Left forelimb (tissue), 1 donor: ENCODE results near the gene ZNF318.
"Not testable (repeated sequence)": the region's sequence is repeated elsewhere in the genome, so short reads cannot be mapped to it uniquely, and the experiment has no call there.

Source experiments
- DNase-seq: peaks from one replicate; pipeline ENCODE4 v3.0.0-alpha.2; 2018; ENCODE audit warnings: low spot score

ZNF318 gene

DNA sequence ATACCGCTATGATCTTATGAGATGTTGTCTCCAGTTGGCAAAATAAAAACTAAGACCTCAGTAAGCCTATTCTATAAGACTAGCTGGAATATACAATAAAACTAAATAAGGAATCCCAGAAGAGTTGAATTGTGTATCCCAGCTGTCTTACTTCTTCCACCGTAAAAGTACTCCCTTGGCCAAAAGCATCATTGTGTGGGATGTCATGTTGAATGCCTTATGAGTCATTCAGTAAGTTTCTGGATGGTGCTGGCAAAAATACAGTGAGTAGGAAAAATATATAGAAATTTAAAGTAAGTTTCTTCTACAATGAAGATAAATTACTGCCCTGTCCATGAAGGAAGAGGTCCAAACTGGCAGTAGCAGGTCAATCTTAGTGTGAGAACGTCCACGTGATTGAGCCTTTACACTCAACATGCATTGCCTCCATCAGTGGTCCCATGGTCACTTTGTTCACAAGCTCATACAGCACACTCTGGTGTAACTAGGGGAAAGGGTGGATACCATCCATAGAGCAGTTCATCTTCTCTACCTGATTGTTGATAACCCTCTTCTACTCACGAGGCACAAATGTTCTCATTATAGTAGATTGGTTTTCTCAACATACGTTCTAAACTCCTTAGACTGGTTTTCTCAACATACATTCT lies 13.7 kb upstream of the ZNF318 start:
- DNase-seq, result no peak

DNA sequence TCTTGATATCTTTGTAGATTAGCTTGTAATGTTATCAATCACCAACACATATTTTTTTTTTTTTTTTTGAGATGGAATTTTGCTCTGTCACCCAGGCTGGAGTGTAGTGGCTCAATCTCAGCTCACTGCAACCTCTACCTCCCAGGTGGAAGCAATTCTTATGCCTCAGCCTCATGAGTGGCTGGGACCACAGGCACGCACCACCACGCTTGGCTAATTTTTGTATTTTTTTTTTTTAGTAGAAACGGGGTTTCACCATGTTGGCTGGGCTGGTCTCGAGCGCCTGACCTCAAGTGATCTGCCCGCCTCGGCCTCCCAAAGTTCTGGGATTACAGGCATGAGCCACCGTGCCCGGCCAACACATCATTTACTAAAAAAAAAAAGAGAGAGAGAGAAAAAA lies 11.4 kb upstream of the ZNF318 start:
- not testable (repeated sequence) for DNase-seq

DNA sequence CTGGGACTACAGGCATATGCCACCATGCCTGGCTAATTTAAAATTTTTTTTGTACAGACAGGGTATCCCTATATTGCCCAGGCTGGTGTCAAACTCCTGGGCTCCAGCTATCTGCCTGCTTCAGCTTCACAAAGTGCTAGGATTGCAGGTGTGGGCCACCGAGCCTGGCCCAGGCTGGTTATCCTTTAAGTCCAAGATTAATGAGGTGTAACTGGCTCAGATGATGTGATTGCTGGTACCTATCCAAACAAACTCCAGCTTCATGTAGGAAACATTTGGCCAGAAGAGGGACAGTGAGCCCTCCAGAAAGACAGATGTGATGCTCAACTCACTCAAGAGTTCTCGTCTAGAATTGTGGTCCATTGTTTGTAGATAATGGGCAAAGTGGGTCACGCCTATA lies 9.2 kb upstream of the ZNF318 start:
- no peak for DNase-seq

DNA sequence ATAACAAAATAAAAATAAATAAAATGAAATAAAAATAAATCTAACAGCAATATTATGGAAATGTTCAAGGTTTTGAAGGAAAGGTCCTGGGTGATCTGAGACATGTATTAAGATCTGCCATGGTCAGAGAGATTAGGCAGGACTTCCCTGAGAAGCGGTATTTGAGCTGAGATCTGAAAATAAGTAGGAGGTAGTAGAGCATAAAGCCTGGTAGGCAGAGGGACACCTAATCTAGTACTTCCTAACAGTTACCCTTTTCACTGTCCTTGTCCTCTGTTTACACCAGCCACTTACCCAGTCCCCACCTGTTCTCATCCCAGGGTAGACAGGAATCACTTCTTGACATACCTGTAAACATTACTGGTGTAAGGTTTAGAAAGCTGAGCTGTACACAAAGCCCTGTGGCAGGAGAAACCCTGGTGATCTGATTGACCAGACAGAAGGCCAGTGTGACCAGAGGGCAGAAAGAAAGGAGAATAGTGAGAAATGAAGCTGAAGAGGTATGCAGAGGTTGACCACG lies 8.3 kb upstream of the ZNF318 start:
- no peak for DNase-seq

DNA sequence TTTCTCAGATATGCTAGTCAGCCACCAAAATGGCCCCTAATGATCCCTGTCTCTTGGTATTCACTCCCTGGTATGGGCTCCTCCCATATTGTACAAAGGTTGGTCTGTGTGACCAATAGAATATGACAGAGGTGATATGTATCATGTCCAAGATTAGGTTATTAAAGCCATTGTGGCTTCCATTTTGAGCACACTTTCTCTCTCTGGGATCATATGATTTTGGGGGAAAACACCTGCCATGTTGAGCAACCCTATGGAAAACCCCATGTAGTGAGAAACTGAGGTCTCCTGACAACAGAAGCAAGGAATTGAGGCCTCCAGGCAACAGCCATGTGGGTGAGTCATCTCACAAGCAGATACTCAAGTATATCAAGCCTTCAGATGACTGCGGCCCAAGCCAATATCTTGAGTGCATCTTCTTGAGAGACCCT lies 7.1 kb upstream of the ZNF318 start:
- DNase-seq, result no peak

DNA sequence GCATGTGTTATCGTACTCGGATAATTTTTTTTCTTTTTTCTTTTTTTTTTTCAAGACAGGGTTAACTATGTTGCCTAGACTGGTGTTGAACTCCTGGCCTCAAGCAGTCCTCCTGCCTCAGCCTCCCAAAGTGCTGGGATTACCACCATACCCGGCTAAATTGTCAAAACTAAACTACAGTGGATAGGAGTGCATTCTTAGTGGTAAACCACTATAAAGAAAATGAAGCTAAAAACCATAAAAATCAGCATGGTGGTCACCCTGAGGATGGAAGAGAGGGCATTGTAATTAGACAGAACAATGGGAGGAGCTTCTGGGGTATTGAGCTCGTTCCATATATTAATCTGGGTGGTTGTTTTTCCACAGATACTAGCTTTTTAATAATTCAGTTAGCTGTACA lies 6.2 kb upstream of the ZNF318 start:
- no peak for DNase-seq

DNA sequence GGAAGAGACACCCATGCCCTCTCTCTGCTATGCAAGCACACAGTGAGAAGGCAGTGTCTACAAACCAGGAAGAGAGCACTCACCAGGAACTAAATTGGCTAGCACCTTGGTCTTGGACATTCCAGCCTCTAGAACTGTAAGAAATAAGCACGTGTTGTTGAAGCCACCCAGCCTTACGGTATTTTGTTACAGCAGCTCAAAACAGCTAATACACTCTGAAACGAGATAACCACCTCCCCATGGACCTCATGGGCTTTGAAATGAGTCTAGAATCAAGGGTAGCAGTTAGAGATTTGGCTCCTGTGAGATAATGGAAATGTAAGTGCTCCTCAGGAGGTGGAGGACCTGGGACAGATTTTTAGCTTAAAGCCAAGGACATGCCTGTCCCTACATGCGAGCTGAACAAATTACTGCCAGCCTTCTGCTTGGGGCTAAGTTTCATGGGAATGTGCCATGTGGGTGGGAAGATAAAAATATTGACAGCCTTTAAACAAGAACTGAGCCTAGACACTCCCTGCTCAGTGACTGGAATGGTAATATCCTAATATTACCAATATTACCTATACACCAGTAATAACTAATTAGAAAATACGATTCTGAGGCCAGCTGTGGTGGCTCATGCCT lies 3.9 kb upstream of the ZNF318 start:
- no peak for DNase-seq

DNA sequence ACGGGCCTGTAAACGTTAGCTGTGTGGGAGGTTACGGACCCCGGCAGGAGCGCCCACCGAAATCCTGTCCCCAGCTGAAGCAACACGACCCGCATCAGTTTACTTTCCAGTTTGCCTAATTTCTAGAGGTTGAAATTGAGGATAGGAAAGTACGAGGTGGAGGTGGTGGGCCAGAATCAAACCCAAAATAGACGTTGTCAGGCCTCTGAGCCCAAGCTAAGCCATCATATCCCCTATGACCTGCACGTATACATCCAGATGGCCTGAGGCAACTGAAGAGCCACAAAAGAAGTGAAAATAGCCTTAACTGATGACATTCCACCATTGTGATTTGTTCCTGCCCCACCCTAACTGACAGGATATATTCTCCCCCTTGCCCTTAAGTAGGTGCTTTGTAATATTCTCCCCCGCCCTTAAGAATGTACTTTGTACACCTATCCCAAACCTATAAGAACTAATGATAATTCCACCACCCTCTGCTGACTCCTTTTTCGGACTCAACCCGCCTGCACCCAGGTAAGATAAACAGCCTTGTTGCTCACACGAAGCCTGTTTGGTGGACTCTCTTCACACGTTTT lies 645 bp upstream of the ZNF318 start:
- not testable (repeated sequence) for DNase-seq

DNA sequence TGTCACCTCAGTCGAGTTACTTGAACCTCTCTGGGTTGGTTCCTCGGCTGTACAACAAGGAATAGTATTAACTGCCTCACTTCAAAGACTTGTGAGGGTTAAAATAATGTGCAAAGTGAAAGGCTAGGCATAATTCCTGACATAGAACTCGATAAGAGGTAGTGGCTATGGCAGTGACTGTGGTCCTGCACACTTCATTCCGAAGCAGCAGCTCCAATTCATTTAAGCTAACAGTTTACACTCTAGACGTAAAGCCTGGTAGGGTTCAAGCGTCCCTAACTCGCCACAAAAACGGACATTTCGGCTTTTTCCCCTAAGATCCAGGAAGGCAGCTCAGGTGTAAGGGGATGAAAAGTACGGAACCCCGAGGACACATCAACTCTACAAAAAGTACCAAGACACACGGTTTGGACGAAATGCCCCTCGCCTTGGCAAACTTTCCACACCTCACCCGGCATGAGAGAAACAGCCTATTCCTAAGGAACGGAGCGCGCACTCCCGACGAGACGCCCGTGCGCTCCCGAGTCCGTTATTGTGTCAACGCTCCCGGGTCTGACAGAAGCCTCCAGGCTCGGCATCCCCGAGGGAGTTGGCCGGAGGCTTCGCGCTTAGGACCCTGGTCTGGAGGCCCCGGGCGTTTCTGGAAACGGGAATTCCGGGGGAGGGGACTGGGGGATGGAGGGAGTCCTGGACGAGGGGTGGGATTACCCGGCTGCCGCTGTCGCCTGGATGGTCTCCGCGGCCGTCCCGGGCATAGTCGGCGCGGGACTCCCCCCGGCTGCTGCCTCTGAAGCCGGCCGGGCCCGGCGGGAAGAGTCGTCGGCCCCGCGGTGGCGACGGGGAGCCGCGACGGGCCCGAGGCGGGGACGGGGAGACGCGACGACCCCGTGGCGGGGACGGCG lies 937 bp downstream of the ZNF318 start:
- peak; percentile 70 for DNase-seq

DNA sequence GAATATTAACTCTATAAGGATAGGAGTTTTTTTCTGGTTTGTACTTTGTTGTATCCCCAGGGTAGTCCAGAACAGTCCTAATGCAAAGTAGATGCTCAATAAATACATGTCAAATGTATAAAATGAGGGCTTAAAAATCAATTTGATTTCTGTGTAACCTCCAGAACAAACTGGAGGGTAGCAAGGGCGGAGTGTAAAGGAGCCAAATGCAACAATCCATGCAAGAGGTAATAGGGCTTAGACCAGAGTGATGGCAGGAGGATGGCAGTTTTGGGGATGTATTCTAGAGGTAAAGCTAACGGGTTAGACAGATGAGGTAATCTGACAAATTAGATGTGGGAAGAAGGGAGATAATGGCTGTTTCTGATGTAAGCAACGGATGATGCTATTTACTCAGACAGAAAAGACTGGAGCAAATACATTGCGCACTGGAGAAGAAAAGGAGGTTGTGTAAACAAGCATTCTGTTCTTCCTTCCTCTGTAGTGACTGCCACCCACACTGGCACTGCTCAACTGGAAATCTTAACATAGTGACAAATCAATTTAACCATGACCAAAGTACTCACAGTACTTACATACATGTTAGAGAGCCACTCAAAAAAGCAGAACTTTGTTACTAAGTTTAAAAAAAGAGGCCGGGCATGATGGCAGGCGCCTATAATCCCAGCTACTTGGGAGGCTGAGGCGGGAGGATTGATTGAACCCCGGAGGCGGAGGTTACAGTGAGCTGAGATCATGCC lies 2.0 kb downstream of the ZNF318 start:
- no peak for DNase-seq

DNA sequence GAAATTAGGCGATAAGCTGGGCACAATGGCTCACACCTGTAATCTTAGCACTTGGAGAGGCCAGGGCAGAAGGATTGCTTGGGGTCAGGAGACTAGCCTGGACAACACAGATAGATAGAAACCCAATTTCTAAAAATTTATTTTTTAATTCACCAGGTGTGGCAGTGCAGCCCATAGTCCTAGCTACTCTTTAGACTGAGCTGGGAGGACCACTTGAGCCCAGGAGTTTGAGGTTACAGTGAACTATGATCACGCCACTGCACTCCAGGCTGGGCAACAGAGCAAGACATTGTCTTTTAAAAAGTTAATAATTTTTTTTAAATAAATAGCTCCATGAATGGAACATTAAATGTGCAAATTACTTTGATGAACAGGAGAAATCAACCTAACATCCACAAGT lies 8.2 kb downstream of the ZNF318 start:
- DNase-seq, result no peak

DNA sequence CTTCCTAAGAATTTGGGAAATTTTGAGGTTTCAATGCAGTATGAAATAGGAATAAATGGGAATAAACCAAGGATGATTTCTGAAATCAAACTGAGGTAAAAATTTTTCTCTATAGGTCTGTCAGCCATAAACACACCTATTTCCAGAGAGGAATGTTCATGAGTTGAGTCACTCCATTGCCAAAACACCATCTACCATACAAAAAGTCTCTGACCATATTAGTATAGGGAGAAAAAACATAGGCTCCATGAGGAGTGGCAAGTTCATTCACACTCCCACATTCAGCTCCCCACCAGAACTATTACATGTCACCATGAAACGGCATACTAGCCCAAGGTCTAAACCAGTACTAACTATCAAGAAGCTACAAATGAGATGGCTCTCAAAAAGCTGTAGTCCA lies 9.6 kb downstream of the ZNF318 start:
- DNase-seq, result no peak

DNA sequence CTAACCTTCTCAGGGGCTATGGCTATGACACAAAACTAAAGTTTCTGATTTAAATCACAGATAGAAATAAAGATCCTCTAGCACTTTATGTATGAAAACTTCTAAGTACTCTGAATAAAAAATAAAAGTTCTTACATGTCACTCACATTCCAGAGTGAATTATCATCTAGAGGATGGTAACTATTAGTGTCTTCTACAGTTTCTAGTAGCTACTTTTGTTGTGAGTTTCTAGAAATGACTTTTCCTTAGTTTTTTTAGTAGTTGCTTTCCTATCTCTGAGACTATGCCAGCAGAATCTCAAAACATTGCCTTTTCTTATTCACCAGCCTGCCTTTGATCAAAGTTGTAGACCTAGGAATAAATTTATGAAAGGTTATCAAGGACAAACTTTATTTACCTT lies 10.1 kb downstream of the ZNF318 start:
- DNase-seq, result no peak

DNA sequence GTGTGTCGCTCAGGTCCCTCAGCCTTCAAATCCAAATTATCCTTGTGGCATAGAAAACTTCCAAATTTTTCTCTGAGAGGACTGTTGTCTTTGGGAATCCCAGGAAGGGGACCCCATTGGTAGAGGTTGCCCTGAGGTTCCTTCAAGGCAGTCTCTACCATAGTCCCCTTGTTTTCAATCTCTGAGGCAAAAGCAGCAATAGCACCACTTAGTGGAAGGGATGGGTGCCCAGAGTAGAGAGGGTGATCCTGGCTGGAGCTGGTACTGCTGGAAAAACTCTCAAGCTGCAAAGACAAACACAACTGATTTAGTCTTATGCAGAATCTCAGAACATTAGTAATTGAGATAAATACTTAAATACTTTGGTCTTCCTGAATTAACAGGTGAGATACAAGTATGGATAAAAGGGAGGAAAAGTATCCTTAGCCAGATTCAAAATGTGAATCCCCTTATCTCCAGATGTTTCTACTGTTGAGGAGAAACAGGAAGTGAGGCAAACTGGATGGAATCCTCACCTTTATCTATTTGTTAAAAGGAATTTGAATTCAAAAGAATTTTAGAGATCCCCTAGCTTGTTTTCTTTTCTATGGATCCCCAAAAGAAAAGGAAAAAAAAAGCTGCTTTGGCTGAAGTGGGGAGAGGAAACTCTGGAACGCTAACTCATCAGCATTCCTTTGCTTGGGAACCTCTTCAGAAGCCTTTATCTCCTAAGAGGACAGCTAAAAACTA lies 13.4 kb downstream of the ZNF318 start:
- no peak for DNase-seq

DNA sequence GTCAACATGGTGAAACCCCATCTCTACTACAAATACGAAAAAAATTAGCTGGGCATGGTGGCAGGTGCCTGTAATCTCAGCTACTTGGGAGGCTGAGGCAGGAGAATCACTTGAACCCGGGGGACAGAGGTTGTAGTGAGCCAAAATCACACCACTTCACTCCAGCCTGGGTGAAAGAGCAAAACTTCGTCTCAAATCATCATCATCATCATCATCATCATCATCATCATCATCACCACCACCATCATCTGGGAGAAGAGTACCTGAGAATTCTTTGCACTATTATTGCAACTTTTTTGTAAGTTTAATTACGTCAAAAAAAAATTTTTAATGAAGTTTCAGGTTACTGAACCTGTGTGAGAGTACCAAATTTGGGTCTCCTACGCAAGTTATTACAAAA lies 17.5 kb downstream of the ZNF318 start:
- not testable (repeated sequence) for DNase-seq

DNA sequence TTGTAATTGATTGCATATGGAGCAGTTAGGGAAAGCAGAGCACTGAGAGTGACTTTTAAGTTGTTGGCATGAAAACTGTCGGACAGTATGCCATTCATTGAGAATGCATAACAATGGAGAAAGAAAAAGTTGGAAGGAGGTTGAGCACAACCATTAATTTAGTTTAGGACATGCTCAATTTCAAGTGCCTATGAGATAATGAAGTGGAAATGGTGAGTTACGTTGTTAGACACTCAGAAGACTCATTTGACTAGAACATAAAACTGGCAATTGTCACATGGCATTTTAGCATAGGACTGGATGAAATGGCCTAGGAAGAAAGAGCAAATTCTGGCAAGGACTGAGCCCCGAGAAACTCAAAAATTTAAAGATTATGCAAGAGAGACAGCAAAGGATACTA lies 22.0 kb downstream of the ZNF318 start:
- DNase-seq, result no peak

DNA sequence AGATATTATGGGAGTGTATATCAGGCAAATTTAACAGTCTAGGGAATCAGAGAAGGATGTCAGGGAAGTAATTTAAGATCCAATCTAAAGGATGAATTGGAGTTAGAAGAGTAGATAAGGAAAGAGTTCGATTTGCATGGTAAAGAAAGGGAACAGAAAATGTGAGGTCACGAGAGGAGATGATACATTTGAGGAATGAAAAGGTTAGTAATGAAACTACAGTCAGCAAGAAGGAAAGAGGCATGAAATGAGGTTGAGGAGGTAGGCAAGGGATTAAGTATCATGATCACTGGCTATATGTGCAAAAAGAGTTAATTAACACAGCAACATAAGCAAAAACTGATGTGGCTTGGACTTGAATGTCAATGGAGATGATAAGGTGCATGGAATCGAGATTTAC lies 22.4 kb downstream of the ZNF318 start:
- DNase-seq, result no peak

DNA sequence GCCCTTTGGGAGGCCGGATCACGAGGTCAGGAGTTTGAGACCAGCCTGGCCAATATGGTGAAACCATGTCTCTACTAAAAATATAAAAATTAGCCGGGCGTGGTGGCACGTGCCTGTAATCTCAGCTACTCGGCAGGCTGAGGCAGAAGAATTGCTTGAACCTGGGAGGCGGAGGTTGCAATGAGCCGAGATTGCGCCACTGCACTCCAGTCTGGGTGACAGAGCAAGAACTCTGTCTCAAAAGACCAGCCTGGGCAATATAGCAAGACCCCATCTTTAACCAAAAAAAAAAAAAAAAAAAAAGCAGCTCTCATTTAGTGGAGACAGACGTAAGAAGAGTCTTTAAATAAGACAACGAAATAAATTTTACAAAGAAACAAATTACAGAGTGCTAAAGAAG lies 23.2 kb downstream of the ZNF318 start:
- not testable (repeated sequence) for DNase-seq

DNA sequence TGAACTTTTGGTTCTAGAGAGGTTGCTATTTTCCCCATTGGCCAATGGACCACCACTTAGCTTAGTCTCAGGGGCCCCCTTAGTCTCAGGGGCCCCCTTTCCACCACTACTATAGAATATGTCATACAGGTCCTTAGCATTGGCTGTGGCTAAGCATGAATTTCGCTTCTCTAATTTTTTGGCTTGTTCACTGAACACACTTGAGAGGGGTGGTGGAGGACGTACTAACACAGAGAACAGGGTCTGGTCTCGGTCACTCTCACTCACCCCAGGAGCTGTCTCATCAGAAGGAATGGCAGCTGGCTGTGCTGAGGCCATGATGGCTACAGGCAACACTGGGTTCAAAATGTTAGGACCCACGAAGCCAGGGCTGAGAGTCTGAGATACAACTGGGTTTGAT lies 30.3 kb downstream of the ZNF318 start:
- no peak for DNase-seq

DNA sequence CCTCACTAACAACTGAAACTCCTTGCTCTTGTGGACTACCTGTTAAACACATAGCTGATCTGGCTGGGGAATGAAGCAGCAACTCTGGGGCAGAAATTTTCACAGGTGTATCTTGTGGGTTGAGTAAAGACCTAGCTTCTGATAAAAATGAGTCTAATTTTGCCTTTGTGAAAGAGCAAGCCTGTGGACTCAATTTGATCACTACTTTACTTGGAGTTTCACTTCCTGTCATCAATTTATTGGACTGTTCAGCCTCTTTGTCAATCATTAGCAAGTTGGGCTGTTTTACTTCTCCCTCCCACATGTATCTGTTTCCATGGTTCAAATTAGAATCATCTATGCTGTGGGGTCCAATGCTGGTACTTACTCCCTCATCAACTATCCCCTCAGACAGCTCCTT lies 31.2 kb downstream of the ZNF318 start:
- no peak for DNase-seq

DNA sequence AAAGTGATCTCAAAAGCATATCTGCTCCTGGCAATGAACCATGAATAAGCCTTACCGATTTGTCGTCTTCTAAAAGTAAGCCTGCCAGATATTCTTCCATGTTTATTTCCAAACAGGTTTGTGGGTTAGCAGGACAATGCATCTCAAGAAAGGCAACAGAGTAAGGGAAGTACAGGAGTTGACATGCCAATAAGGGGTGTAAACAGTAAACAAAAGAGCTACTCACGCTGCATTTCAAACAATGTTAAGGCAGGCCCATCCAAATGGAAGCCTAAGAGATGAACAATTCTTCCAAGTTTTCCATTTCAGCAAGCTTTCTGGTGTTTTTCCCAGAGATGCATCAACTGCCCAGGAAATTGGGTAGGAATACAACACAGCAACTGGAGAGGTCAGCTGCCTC lies 33.1 kb downstream of the ZNF318 start:
- DNase-seq, result no peak
